C4-2B (cell line): Measurements from ENCODE around the gene C19orf81.

Experiments used
- H3K27ac ChIP-seq: fragments of 450-650 bp; 2 replicates; pipeline ENCODE4 v1.5.1; 2017
- CTCF ChIP-seq: fragments of 450-650 bp; conservative IDR thresholded peaks from 2 replicates; pipeline ENCODE4 v1.5.1; 2017; ENCODE audit warnings: mild to moderate bottlenecking
- ZFX ChIP-seq: fragments of 450-650 bp; IDR thresholded peaks from 2 replicates; pipeline ENCODE4 v1.6.1; 2017

The C19orf81 gene

DNA sequence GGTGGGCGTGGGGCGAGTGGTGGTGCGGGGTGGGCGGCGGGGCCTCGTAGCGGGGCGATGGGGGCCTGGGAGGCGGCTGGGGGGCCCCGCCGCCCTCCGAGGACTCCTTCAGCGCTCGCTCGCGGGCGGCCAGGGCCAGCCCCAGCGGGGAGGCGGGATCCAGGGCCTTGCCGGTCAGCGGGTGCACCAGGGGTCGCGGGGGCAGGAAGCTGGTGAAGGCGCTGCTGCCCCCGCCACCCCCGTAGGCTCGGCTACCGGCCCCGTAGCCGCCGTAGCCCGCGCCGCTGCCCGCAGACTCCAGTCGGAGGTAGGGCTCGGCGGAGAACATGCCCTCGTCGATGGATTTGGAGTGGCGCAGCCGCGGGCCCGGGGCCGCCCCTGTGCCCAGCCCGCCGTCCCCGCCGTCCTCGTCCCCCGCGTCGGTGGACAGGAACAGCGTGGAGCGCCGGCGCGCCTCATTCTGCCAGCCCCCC is 18.6 kb downstream of the C19orf81 start:
- H3K27ac ChIP-seq, result no peak overlapping the region

GRCh38 chr19:50668416-50668815 is 19.2 kb downstream of the C19orf81 start:
- TF ChIP-seq CTCF (no peak), ZFX (no peak)
- no peak overlapping the region for H3K27ac ChIP-seq

More for the DNA sequence above, 18.6 kb downstream of the C19orf81 start:
- TF ChIP-seq ZFX, result no peak
- no peak for TF ChIP-seq CTCF

GRCh38 chr19:50668879-50669278 is 19.6 kb downstream of the C19orf81 start:
- H3K27ac ChIP-seq, result no peak overlapping the region
- TF ChIP-seq CTCF (no peak), ZFX (no peak)

DNA sequence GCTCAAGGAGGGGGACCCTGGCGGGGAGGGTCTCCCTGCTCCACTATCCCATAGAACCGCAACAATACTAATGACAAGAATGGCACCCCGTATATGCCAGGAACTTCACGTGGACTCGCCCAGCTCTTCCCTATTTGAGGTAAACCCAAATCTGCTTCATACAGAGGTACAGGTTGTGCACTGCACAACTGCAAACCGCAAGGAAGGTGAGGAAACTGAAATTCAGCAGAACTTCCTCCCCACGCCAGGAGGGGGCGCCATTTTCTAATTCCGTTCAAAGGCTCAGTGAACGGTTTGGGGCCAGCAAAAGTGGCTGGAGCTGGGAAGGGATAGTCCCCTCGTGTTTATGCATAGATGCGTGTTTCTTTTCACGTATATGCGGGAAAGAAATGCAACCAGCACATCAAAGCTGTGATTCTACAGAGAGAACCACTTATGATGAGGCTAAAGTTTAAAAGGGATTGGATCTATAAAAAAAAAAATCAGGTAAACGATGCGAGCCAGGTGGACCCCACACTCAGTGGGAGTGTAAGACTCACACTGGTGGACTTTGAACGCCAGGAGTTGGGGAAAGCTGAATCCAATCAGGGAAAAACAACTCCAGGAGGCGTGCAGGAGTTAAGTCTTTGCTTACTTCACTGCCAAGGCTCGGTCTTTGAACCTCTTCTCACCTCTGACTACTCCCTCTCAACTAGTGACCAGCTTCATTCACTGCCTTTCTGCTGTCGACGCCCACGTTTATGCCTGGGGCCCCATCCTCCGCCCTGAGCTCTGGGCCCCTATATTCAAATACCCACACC is 20.3 kb downstream of the C19orf81 start:
- no peak for TF ChIP-seq ZFX
- TF ChIP-seq CTCF, result peak; percentile 93

GRCh38 chr19:50670102-50670380 is 20.8 kb downstream of the C19orf81 start:
- TF ChIP-seq CTCF (no peak), ZFX (no peak)

More for the DNA sequence above, 20.3 kb downstream of the C19orf81 start:
- no peak overlapping the region for H3K27ac ChIP-seq

GRCh38 chr19:50673118-50673517 is 23.9 kb downstream of the C19orf81 start:
- H3K27ac ChIP-seq, result no peak overlapping the region
- no peak for TF ChIP-seq CTCF
- TF ChIP-seq ZFX, result no peak

More at GRCh38 chr19:50670102-50670380, 20.8 kb downstream of the C19orf81 start:
- H3K27ac ChIP-seq, result no peak overlapping the region

GRCh38 chr19:50676625-50677197 is 27.5 kb downstream of the C19orf81 start:
- H3K27ac ChIP-seq, result no peak overlapping the region
- TF ChIP-seq ZFX (no peak), CTCF (no peak)
